PC-3 (cell line): ENCODE results near the gene KCTD16. TPM values are rescaled to one million over a fixed set of nuclear protein-coding genes. Genes with fewer than 3 reads are reported as not detected.

ENCODE experiments used
- ATAC-seq: fragments of 200-7000 bp; cut with Tn5 transposase; 2 replicates; pipeline ENCODE4 v1.9.1; 2020; ENCODE audit warnings: mild to moderate bottlenecking, moderate library complexity
- BruUV-seq: library from RNA; stranded (reverse); fragments of 400-500 nt; replicated peaks from 2 replicates; lab custom pipeline; 2021; lab: Mats Ljungman, UMichigan
- CTCF ChIA-PET: fragments of 300-600 bp; sonication (Branson Sonifier 250); formaldehyde crosslinking; loops from one replicate; lab custom pipeline; 2022; ENCODE audit warnings: antibody characterized with exemption; lab: Charles Lee
- POLR2A ChIA-PET: fragments of 300-600 bp; sonication (Branson Sonifier 250); formaldehyde crosslinking; loops from one replicate; lab custom pipeline; 2022; ENCODE audit warnings: antibody characterized with exemption; ENCODE audit not compliant: unreplicated experiment; lab: Charles Lee
- DNase-seq: peaks from one replicate; pipeline ENCODE4 v3.0.0-alpha.2; 2015
- H2AFZ ChIP-seq: fragments of 300-600 bp; sonication (generic); 2 replicates; pipeline ENCODE4 v1.6.0; 2016; ENCODE audit warnings: antibody characterized with exemption, low read length
- H3F3A ChIP-seq: fragments of 300-600 bp; sonication (generic); one replicate; pipeline ENCODE4 v1.6.0; 2017; ENCODE audit warnings: antibody characterized with exemption, low read length, control low read depth, mild to moderate bottlenecking; ENCODE audit not compliant: unreplicated experiment
- H3K27ac ChIP-seq: fragments of 300-600 bp; sonication (generic); 2 replicates; pipeline ENCODE4 v1.5.1; 2016; ENCODE audit warnings: mild to moderate bottlenecking, low read length
- H3K27me3 ChIP-seq: fragments of 300-600 bp; sonication (generic); 2 replicates; pipeline ENCODE4 v1.6.1; 2016; ENCODE audit warnings: low read length, mixed read lengths
- H3K36me3 ChIP-seq: fragments of 300-600 bp; sonication (generic); 2 replicates; pipeline ENCODE4 v1.6.1; 2016; ENCODE audit warnings: low read depth, mixed run types, low read length, mixed read lengths
- H3K4me1 ChIP-seq: fragments of 300-600 bp; sonication (generic); 2 replicates; pipeline ENCODE4 v1.5.1; 2016; ENCODE audit warnings: low read length; ENCODE audit not compliant: insufficient read depth
- H3K4me2 ChIP-seq: fragments of 300-600 bp; sonication (generic); 2 replicates; pipeline ENCODE4 v1.6.0; 2016; ENCODE audit warnings: low read length
- H3K4me3 ChIP-seq: fragments of 300-600 bp; sonication (generic); 2 replicates; pipeline ENCODE4 v1.5.1; 2016; ENCODE audit warnings: mild to moderate bottlenecking, low read length, mixed read lengths
- H3K79me2 ChIP-seq: fragments of 300-600 bp; sonication (generic); 2 replicates; pipeline ENCODE4 v1.6.1; 2017; ENCODE audit warnings: low read length, mixed read lengths
- H3K9ac ChIP-seq: fragments of 300-600 bp; sonication (generic); 2 replicates; pipeline ENCODE4 v1.6.0; 2016; ENCODE audit warnings: mild to moderate bottlenecking, low read length
- H3K9me2 ChIP-seq: fragments of 300-600 bp; sonication (generic); replicated peaks from 2 replicates; pipeline ENCODE4 v1.6.1; 2016; ENCODE audit warnings: mixed run types, low read length, mixed read lengths
- H3K9me3 ChIP-seq: fragments of 300-600 bp; sonication (generic); 2 replicates; pipeline ENCODE4 v1.6.1; 2016; ENCODE audit warnings: low read length, mixed read lengths
- H4K20me1 ChIP-seq: fragments of 300-600 bp; sonication (generic); 2 replicates; pipeline ENCODE4 v1.6.1; 2016; ENCODE audit warnings: low read length, mixed read lengths
- CTCF ChIP-seq: fragments of 300-600 bp; sonication (generic); conservative IDR thresholded peaks from 2 replicates; pipeline ENCODE4 v1.5.1; 2017; ENCODE audit warnings: antibody characterized with exemption, low read depth, mild to moderate bottlenecking, low read length
- EZH2 ChIP-seq: fragments of 300-600 bp; sonication (generic); IDR thresholded peaks from one replicate; pipeline ENCODE4 v1.6.1; 2017; ENCODE audit warnings: antibody characterized with exemption, mild to moderate bottlenecking, low read length; ENCODE audit not compliant: unreplicated experiment
- EZH2phosphoT487 ChIP-seq: fragments of 300-600 bp; sonication (generic); IDR thresholded peaks from 2 replicates; pipeline ENCODE4 v1.6.1; 2018; ENCODE audit warnings: mild to moderate bottlenecking, antibody characterized with exemption, low read length, borderline replicate concordance
- intact Hi-C: fragments of 100-400 bp; cut with micrococcal nuclease; formaldehyde crosslinking; loops from 2 replicates; pipeline ENCODE4 v1.9.0; 2023
- total RNA-seq: library from RNA; depleted of rRNA; stranded (reverse); fragments of >200 nt; gene quantifications from 2 replicates; pipeline ENCODE4 v1.2.3, GENCODE V29; 2014

Gene KCTD16
- total RNA-seq, 1 experiment from 2014 or later, result not detected

- Histone ChIP-seq H3K4me2 (no peak overlapping the region), H3F3A (no peaks in the 10 kb centered on the region), H3K27me3 (no peaks in the 10 kb centered on the region), H3K36me3 (no peaks in the 10 kb centered on the region), H3K27ac (no peak overlapping the region), H3K9me3 (no peaks in the 10 kb centered on the region), H3K4me3 (no peak overlapping the region), H3K4me1 (no peaks in the 10 kb centered on the region), H2AFZ (no peak overlapping the region), H3K9ac (no peak overlapping the region), H4K20me1 (no peaks in the 10 kb centered on the region), H3K9me2 (no peaks in the 10 kb centered on the region), H3K79me2 (no peaks in the 10 kb centered on the region)
- ChIA-PET CTCF (no interaction called here), POLR2A (no interaction called here)
- ATAC-seq, result no peak
- TF ChIP-seq EZH2, result no peak
- no peak for TF ChIP-seq CTCF
- no peak for TF ChIP-seq EZH2phosphoT487
- intact Hi-C loops, result no loop called here
- no peak for DNase-seq
- BruUV-seq, result no TSS peak
These were observed 259.2 kb downstream of the KCTD16 start for GRCh38 chr5:144429905-144430304.

GRCh38 chr5:144433140-144433822 is 262.6 kb downstream of the KCTD16 start:
- Histone ChIP-seq H3K27ac (no peak overlapping the region), H3K79me2 (no peaks in the 10 kb centered on the region), H3K4me3 (no peak overlapping the region), H4K20me1 (no peaks in the 10 kb centered on the region), H3K9me3 (no peaks in the 10 kb centered on the region), H3F3A (no peaks in the 10 kb centered on the region), H3K4me2 (no peak overlapping the region), H3K9me2 (no peaks in the 10 kb centered on the region), H2AFZ (no peak overlapping the region), H3K9ac (no peak overlapping the region), H3K27me3 (no peaks in the 10 kb centered on the region), H3K4me1 (no peaks in the 10 kb centered on the region), H3K36me3 (no peaks in the 10 kb centered on the region)
- no peak for ATAC-seq
- ChIA-PET CTCF (no interaction called here), POLR2A (no interaction called here)
- intact Hi-C loops, result no loop called here
- no TSS peak for BruUV-seq
- DNase-seq, result no peak
- no peak for TF ChIP-seq CTCF
- no peak for TF ChIP-seq EZH2
- TF ChIP-seq EZH2phosphoT487, result no peak

- Histone ChIP-seq H3K4me3 (no peak overlapping the region), H4K20me1 (no peaks in the 10 kb centered on the region), H2AFZ (no peak overlapping the region), H3K27me3 (no peaks in the 10 kb centered on the region), H3K36me3 (no peaks in the 10 kb centered on the region), H3K27ac (no peak overlapping the region), H3K79me2 (no peaks in the 10 kb centered on the region), H3F3A (no peaks in the 10 kb centered on the region), H3K9me2 (no peaks in the 10 kb centered on the region), H3K9ac (no peak overlapping the region), H3K4me2 (no peak overlapping the region), H3K9me3 (no peaks in the 10 kb centered on the region), H3K4me1 (no peaks in the 10 kb centered on the region)
- no peak for DNase-seq
- ATAC-seq, result no peak
- intact Hi-C loops, result no loop called here
- TF ChIP-seq EZH2 (no peak), CTCF (no peak), EZH2phosphoT487 (no peak)
- CTCF ChIA-PET, result no interaction called here
- POLR2A ChIA-PET, result no interaction called here
- BruUV-seq, result no TSS peak
These were observed 263.2 kb downstream of the KCTD16 start for GRCh38 chr5:144433893-144434292.
